ENCODE results near the gene SPRR5.

Gene SPRR5

GRCh38 chr1:152986578-152986977 lies 39.6 kb downstream of the SPRR5 start:
- no peak for DNase-seq

DNA sequence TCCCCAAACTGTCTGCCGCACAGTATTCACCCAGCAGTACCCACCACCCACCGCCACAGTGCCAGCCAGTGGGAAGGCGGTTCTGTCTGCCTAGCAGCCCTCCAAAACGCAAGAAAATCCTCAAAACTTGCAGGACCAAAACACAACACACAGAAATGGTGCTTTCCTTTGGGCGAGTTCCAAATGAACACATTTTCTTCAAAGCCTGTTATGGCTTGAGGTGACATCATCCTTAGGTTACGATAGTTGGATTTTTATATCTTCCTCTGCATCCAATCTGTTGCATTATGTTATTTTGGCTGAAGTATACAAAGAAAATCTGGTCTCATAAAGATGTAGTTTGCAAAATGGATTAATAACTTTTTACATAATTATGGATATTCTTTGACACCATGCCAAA lies 46.2 kb downstream of the SPRR5 start:
- DNase-seq: no peak

DNA sequence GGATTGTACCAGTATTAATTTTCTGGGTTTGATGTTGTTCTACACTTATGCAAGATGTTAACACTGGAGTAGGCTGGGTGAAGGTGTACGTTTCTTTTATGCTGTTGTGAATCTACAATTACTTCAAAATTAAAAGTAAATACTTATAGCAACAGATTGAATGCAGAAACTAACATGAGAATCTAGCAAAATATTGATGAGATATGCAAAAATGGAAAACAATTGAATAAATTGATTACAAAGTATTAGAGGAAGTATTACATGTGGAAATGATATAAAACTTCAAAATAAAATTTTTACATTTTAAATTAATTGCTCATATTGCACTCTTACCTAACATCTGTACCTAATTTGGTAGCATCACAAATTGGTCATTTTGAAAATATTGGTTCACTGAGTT lies 48.8 kb downstream of the SPRR5 start:
- no peak for DNase-seq

DNA sequence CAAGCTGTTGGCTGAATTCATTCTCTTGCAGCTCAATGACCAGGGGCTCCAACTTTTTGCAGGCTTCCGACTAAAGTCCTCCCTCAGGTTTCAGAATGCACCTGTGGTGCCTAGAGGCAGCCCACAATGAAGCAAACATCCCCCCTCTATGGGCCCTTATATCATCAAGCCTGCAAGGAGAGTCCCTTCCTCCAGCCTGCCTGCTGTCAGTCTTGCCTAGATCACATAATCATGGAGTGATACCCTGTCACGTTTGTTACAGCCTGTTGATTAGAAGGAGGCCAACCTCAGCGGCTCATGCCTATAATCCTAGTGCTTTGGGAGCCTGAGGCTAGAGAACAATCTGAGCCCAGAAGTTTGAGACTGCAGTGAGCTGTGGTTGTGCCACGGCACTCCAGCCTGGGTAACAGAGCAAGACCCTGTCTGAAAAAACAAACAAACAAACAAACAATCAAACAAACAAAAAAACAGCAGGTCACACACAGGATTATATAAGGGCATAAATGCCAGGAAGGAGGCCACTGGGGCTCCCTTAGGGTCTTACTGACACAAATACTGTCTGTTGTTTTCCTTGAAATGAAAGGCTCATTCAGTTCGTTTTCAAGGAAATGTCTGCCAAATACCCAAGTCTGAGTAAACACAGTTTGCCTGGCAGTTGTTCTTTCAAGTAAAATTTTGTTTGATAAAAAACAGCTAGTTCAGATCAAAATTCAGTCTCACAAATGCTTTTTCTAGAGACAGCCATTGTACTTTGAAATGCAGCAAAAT lies 49.8 kb downstream of the SPRR5 start:
- no peak for DNase-seq

DNA sequence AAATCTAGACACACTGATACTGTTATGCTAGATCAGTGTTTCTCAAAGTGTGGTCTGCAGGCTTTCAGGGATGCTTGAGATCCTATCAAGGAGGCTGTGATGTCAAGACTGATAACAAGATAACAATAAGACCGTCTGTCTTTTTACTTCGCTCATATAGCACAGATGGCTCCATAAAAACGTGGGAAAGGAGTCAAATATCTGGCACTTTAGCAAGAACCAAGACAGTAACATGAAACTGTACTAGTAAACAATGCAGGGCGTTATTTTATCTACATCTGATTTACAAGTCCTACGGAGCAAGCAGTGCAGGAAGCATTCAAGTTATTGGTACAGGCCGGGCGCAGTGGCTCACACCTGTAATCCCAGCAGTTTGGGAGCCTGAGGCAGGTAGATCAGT lies 50.9 kb downstream of the SPRR5 start:
- DNase-seq: no peak

DNA sequence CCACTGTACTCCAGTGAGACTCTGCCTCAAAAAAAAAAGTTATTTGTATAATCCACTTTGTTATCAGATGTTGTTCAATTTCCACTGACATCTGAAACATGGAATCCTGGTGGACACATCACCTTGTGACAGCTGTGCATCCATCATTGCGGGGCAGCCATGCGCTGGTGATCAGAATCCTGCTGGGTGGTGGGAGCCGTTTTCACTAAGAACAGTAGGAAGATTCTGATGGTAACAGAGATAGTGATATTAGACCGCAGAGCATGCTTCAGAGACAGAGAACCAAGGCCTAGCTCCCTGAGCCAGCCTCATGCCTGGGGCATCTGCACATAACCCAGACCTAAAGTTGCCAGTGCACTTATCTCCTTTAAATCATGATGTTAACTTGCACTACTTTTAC lies 51.5 kb downstream of the SPRR5 start:
- no peak for DNase-seq
